BLaER1 (cell line): ENCODE measurements around the gene C4orf50.

Source experiments
- H3K27ac ChIP-seq: shearing (Covaris generic); formaldehyde crosslinking; 2 replicates; pipeline ENCODE4 v1.8.1; 2022
- H3K27me3 ChIP-seq: shearing (Covaris generic); formaldehyde crosslinking; 2 replicates; pipeline ENCODE4 v1.8.1; 2022
- H3K36me3 ChIP-seq: shearing (Covaris generic); formaldehyde crosslinking; 2 replicates; pipeline ENCODE4 v1.8.1; 2022
- H3K4me1 ChIP-seq: shearing (Covaris generic); formaldehyde crosslinking; 2 replicates; pipeline ENCODE4 v1.8.1; 2022
- H3K4me2 ChIP-seq: shearing (Covaris generic); formaldehyde crosslinking; 2 replicates; pipeline ENCODE4 v1.8.1; 2022
- H3K4me3 ChIP-seq: shearing (Covaris generic); formaldehyde crosslinking; 2 replicates; pipeline ENCODE4 v1.8.1; 2022
- H3K9ac ChIP-seq: shearing (Covaris generic); formaldehyde crosslinking; 2 replicates; pipeline ENCODE4 v1.8.1; 2022
- H3K9me3 ChIP-seq: shearing (Covaris generic); formaldehyde crosslinking; 2 replicates; pipeline ENCODE4 v1.8.1; 2022
- H4K20me1 ChIP-seq: shearing (Covaris generic); formaldehyde crosslinking; 2 replicates; pipeline ENCODE4 v1.8.1; 2022
- Cebpa-rat ChIP-seq: shearing (Covaris generic); IDR thresholded peaks from 2 replicates; pipeline ENCODE4 v1.8.1; 2022

C4orf50 gene

DNA sequence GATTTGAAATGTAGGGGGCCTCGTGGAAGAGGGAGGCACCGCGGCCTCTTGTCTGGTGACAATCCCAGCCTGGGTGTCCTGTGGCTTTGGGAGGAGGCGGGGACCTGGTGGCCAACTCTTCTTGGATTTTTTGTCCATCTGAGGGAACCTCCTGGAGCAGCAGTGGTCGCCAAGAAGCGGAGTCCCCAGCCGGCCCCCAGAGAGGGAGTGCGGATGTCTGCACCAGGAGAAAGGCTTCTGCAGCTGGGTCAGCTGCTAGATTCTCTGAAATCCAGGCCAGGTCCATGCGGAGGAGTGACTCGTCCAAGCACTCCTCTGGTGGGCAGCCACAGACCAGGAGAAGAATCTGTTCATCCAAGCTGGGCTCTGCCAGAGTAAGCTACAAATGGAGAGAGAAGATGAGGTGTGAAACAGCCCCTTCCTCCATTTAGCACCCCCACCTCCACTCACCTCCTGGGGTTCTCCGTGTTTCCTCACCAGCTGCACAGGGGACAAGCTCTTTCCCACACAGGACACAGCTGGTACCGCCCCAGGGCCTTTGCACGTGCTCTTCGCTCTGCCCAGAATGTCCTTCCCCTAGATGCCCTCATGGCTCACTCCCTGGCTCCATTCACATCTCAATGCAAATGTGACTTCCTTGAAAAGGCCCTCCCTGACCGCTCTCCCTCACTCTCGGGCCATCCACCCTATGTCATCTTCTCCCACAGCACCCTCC, 27.6 kb downstream of the C4orf50 start:
- Histone ChIP-seq H3K27me3 (no peaks in the 10 kb centered on the region), H3K4me1 (peaks cover 62% of the 10 kb centered on the region), H3K36me3 (no peaks in the 10 kb centered on the region), H3K4me3 (no peak overlapping the region), H4K20me1 (no peaks in the 10 kb centered on the region), H3K4me2 (peak overlapping the region; percentile 74), H3K9ac (no peak overlapping the region), H3K27ac (no peak overlapping the region), H3K9me3 (no peaks in the 10 kb centered on the region)
- no peak for TF ChIP-seq Cebpa-rat

GRCh38 chr4:5989236-5990225, 28.7 kb downstream of the C4orf50 start:
- H3K4me1 ChIP-seq = peaks cover 51% of the 10 kb centered on the region
- H3K4me3 ChIP-seq = no peak overlapping the region
- no peaks in the 10 kb centered on the region for H3K36me3 ChIP-seq
- TF ChIP-seq Cebpa-rat = no peak
- no peaks in the 10 kb centered on the region for H4K20me1 ChIP-seq
- peak overlapping the region; percentile 26; the same call in 1 of the 2 replicates for H3K4me2 ChIP-seq
- no peak overlapping the region for H3K9ac ChIP-seq
- no peaks in the 10 kb centered on the region for H3K27me3 ChIP-seq
- 0 out of 2 replicates have a peak, but pooled peaks cover under 1% of the 10 kb centered on the region for H3K9me3 ChIP-seq
- no peak overlapping the region for H3K27ac ChIP-seq

GRCh38 chr4:5988086-5988845, 30.0 kb downstream of the C4orf50 start:
- H3K4me2 ChIP-seq = no peak overlapping the region
- no peaks in the 10 kb centered on the region for H3K27me3 ChIP-seq
- no peaks in the 10 kb centered on the region for H4K20me1 ChIP-seq
- H3K9ac ChIP-seq = no peak overlapping the region
- H3K27ac ChIP-seq = no peak overlapping the region
- no peak overlapping the region for H3K4me3 ChIP-seq
- TF ChIP-seq Cebpa-rat = no peak
- peaks cover 38% of the 10 kb centered on the region for H3K4me1 ChIP-seq
- H3K9me3 ChIP-seq = peaks cover 13% of the 10 kb centered on the region; the same call in 1 of the 2 replicates
- H3K36me3 ChIP-seq = no peaks in the 10 kb centered on the region

- Histone ChIP-seq H3K4me3 (no peak overlapping the region), H3K27ac (no peak overlapping the region), H3K9ac (no peak overlapping the region), H3K27me3 (no peaks in the 10 kb centered on the region), H3K36me3 (no peaks in the 10 kb centered on the region), H3K9me3 (peaks cover 17% of the 10 kb centered on the region; the same call in 1 of the 2 replicates), H3K4me2 (no peak overlapping the region), H3K4me1 (peaks cover 33% of the 10 kb centered on the region), H4K20me1 (no peaks in the 10 kb centered on the region)
- TF ChIP-seq Cebpa-rat = no peak
These were observed 33.4 kb downstream of the C4orf50 start for GRCh38 chr4:5984843-5985242.

DNA sequence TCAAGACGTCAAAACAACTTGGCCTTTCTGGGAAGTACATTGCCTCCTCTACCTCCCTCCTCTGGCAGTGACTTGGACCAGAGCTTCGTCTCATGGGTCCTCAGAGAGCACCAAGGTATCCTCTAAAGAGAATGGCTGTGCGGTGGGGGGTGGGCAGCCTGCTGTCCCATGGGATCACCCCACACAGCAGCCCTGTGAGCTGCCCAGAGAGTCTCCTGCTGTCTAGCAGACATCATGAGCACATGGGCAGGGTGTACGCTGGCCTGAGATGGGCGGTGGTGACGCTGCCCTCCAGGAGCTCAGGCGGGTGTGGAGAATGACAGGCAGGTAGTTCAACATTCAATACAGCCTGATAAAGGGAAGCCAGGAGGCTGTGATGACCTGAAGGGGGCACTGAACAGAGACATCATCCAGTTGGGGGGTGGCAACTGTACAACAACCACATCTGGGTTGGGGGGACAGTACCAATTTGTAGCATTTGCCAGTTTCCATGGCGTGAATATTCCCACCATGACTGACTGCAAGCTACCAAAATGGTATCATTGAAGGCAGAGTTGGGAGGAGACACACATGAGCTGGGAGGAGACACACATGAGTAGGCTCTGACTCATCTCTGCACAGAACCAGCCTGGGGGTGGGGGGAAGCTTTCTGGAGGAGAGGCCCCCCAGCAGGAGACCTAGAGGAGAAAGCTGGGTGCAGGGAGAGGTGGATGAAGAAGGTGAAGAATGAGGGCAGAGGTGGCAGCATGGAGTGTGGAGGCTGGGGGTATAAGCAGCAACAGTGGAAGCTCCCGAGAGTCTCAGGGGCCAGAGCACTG, 35.9 kb downstream of the C4orf50 start:
- no peaks in the 10 kb centered on the region for H3K36me3 ChIP-seq
- H3K4me3 ChIP-seq = no peak overlapping the region
- peak overlapping the region; percentile 74 for H3K4me2 ChIP-seq
- TF ChIP-seq Cebpa-rat = no peak
- no peaks in the 10 kb centered on the region for H4K20me1 ChIP-seq
- peak overlapping the region; percentile 55 for H3K27ac ChIP-seq
- H3K27me3 ChIP-seq = no peaks in the 10 kb centered on the region
- peaks cover 36% of the 10 kb centered on the region for H3K4me1 ChIP-seq
- no peak overlapping the region for H3K9ac ChIP-seq
- H3K9me3 ChIP-seq = peaks cover 17% of the 10 kb centered on the region; the same call in 1 of the 2 replicates

DNA sequence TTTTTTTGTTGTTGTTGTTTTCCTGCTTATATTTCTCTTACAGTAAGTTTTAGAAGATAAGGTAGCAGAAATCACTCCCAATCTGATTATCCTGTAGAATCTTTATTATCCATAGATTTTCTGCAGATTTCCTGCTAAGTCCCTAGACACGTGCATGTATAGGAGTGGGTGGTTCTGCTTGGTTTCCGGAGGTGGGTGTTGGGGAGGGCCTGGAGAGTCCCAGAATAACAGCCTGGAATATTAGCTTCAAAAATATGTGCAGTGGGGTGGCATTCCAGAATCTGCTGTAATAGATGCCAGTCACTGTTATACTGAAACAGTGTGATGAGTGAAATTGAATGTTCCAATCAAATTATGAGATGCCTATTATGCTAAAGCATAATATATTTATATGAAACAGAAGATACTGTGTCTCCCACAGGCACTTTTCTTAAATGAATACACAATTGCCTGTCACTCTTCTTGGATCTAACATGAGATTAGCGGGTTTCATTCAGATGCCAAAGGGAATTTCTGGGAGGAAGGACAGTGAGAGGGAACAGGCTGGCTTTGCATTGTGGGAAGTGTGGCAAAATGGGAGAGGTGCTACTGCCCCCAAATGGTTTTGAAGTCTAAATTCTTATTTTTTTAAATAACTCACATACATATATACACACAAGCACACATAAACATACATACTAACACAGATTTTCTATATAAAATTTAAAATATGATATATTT, 37.6 kb downstream of the C4orf50 start:
- H3K4me2 ChIP-seq = peak overlapping the region; percentile 38

GRCh38 chr4:5979981-5980380, 38.2 kb downstream of the C4orf50 start:
- Histone ChIP-seq H3K27me3 (no peaks in the 10 kb centered on the region), H3K4me3 (no peak overlapping the region), H3K4me1 (peaks cover 53% of the 10 kb centered on the region), H3K9ac (0 out of 2 replicates have a peak overlapping the region, but pooled peaks have one; percentile 3), H3K36me3 (no peaks in the 10 kb centered on the region), H4K20me1 (no peaks in the 10 kb centered on the region), H3K9me3 (peaks cover 17% of the 10 kb centered on the region; the same call in 1 of the 2 replicates), H3K4me2 (peak overlapping the region; percentile 38), H3K27ac (no peak overlapping the region)
- TF ChIP-seq Cebpa-rat = no peak

More for the DNA sequence above, 37.6 kb downstream of the C4orf50 start:
- Histone ChIP-seq H3K36me3 (no peaks in the 10 kb centered on the region), H3K9me3 (peaks cover 17% of the 10 kb centered on the region; the same call in 1 of the 2 replicates), H3K27ac (no peak overlapping the region), H3K4me1 (peaks cover 53% of the 10 kb centered on the region), H4K20me1 (no peaks in the 10 kb centered on the region), H3K4me3 (no peak overlapping the region), H3K27me3 (no peaks in the 10 kb centered on the region), H3K9ac (no peak overlapping the region)
- TF ChIP-seq Cebpa-rat = no peak

DNA sequence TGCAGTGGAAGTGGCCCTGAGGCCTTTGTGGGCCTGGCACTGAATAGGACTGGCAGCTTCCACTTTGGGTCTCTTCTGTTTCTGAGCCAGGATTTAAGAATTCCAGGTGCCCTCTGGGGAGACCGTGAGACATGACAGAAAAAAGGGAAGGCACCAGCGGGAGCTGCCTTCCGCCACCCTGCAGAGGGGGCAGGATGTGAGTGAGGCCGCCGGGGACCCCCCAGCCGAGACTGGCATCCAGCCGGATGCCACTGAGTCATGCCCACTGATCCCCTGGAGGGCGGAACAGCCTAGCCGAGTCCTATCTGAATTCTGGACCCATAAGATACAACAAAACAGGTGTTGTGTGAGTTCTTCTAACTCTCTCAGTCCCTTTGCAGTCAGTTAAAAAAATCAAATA, 41.3 kb downstream of the C4orf50 start:
- Histone ChIP-seq H3K4me1 (peaks cover 55% of the 10 kb centered on the region), H4K20me1 (no peaks in the 10 kb centered on the region), H3K36me3 (no peaks in the 10 kb centered on the region), H3K9me3 (no peaks in the 10 kb centered on the region), H3K4me3 (no peak overlapping the region), H3K4me2 (peak overlapping the region; percentile 59), H3K27me3 (no peaks in the 10 kb centered on the region), H3K9ac (no peak overlapping the region), H3K27ac (no peak overlapping the region)
- no peak for TF ChIP-seq Cebpa-rat
